SK-N-SH treated with all-trans-retinoic acid at 6 μM for 48 hours (cell line): ENCODE measurements around the gene IKZF5.
A peak's percentile ranks its signal among the peaks of the same experiment; 100 is the strongest.

ENCODE experiments used
- ATAC-seq: fragments of 200-7000 bp; cut with Tn5 transposase; 3 replicates; pipeline ENCODE4 v1.9.1; 2020; ENCODE audit warnings: mild to moderate bottlenecking, moderate library complexity
- ARNTL ChIP-seq: fragments of 450-650 bp; formaldehyde crosslinking; IDR thresholded peaks from 2 replicates; pipeline ENCODE4 v1.5.0; 2020; ENCODE audit warnings: low read depth, mild to moderate bottlenecking, moderate library complexity, borderline replicate concordance
- BACH2 ChIP-seq: fragments of 250-450 bp; sonication (Bioruptor Pico); IDR thresholded peaks from 2 replicates; pipeline ENCODE4 v1.9.0; 2021; ENCODE audit warnings: mild to moderate bottlenecking, borderline replicate concordance
- CSDC2 ChIP-seq: fragments of 250-450 bp; sonication (Bioruptor Pico); IDR thresholded peaks from 2 replicates; pipeline ENCODE4 v1.5.0; 2020; ENCODE audit warnings: mild to moderate bottlenecking, moderate library complexity
- ESRRG ChIP-seq: fragments of 250-450 bp; sonication (Bioruptor Pico); IDR thresholded peaks from 2 replicates; pipeline ENCODE4 v1.6.1; 2021; ENCODE audit warnings: mild to moderate bottlenecking
- GLIS3 ChIP-seq: fragments of 250-450 bp; sonication (Bioruptor Pico); IDR thresholded peaks from 2 replicates; pipeline ENCODE4 v1.5.0; 2020; ENCODE audit warnings: mild to moderate bottlenecking, moderate library complexity
- ISL1 ChIP-seq: fragments of 250-450 bp; sonication (Bioruptor Pico); IDR thresholded peaks from 2 replicates; pipeline ENCODE4 v2.1.2; 2022; ENCODE audit warnings: mild to moderate bottlenecking, moderate library complexity
- OSR1 ChIP-seq: fragments of 250-450 bp; sonication (Bioruptor Pico); IDR thresholded peaks from 2 replicates; pipeline ENCODE4 v1.8.0; 2022; ENCODE audit warnings: moderate library complexity, mild to moderate bottlenecking, inconsistent platforms
- PPARA ChIP-seq: fragments of 250-450 bp; sonication (Bioruptor Pico); IDR thresholded peaks from 2 replicates; pipeline ENCODE4 v1.5.0; 2020; ENCODE audit warnings: mild to moderate bottlenecking, borderline replicate concordance
- RARB ChIP-seq: fragments of 250-450 bp; sonication (Bioruptor Pico); IDR thresholded peaks from 2 replicates; pipeline ENCODE4 v1.8.0; 2021; ENCODE audit warnings: mild to moderate bottlenecking, moderate library complexity
- SNAI2 ChIP-seq: fragments of 250-450 bp; sonication (Bioruptor Pico); IDR thresholded peaks from 2 replicates; pipeline ENCODE4 v1.5.0; 2020; ENCODE audit warnings: mild to moderate bottlenecking, moderate library complexity
- TCF4 ChIP-seq: fragments of 250-450 bp; sonication (Bioruptor Pico); IDR thresholded peaks from 2 replicates; pipeline ENCODE4 v1.8.0; 2021; ENCODE audit warnings: mild to moderate bottlenecking, moderate library complexity, borderline replicate concordance
- TOX ChIP-seq: fragments of 250-450 bp; sonication (Bioruptor Pico); IDR thresholded peaks from 2 replicates; pipeline ENCODE4 v1.8.0; 2021; ENCODE audit warnings: mild to moderate bottlenecking, moderate library complexity, borderline replicate concordance
- ZFP3 ChIP-seq: fragments of 250-450 bp; sonication (Bioruptor Pico); IDR thresholded peaks from 2 replicates; pipeline ENCODE4 v1.5.0; 2020; ENCODE audit warnings: mild to moderate bottlenecking, moderate library complexity
- ZFP30 ChIP-seq: fragments of 450-650 bp; formaldehyde crosslinking; IDR thresholded peaks from 2 replicates; pipeline ENCODE4 v1.5.0; 2022; ENCODE audit warnings: mild to moderate bottlenecking, moderate library complexity
- ZNF565 ChIP-seq: fragments of 450-650 bp; formaldehyde crosslinking; conservative IDR thresholded peaks from 2 replicates; pipeline ENCODE4 v1.5.0; 2020; ENCODE audit warnings: low read depth, mild to moderate bottlenecking, moderate library complexity
- ZNF70 ChIP-seq: fragments of 450-650 bp; formaldehyde crosslinking; IDR thresholded peaks from 2 replicates; pipeline ENCODE4 v1.5.0; 2020; ENCODE audit warnings: mild to moderate bottlenecking, moderate library complexity
- TF ChIP-seq, protein P1 (sequence below): fragments of 250-450 bp; sonication (Bioruptor Pico); IDR thresholded peaks from 2 replicates; pipeline ENCODE4 v1.5.1; 2020; ENCODE audit warnings: low read depth, mild to moderate bottlenecking, moderate library complexity
- TF ChIP-seq, protein P2 (sequence below): fragments of 250-450 bp; sonication (Bioruptor Pico); IDR thresholded peaks from 2 replicates; pipeline ENCODE4 v1.8.0; 2021; ENCODE audit warnings: low read depth, mild to moderate bottlenecking, moderate library complexity, borderline replicate concordance
- TF ChIP-seq, protein P3 (sequence below): fragments of 250-450 bp; sonication (Bioruptor Pico); IDR thresholded peaks from 2 replicates; pipeline ENCODE4 v1.8.0; 2020; ENCODE audit warnings: mild to moderate bottlenecking, moderate library complexity, borderline replicate concordance
- TF ChIP-seq, protein P4 (sequence below): fragments of 250-450 bp; sonication (Bioruptor Pico); IDR thresholded peaks from 2 replicates; pipeline ENCODE4 v1.5.0; 2020; ENCODE audit warnings: mild to moderate bottlenecking, moderate library complexity

Gene IKZF5

DNA sequence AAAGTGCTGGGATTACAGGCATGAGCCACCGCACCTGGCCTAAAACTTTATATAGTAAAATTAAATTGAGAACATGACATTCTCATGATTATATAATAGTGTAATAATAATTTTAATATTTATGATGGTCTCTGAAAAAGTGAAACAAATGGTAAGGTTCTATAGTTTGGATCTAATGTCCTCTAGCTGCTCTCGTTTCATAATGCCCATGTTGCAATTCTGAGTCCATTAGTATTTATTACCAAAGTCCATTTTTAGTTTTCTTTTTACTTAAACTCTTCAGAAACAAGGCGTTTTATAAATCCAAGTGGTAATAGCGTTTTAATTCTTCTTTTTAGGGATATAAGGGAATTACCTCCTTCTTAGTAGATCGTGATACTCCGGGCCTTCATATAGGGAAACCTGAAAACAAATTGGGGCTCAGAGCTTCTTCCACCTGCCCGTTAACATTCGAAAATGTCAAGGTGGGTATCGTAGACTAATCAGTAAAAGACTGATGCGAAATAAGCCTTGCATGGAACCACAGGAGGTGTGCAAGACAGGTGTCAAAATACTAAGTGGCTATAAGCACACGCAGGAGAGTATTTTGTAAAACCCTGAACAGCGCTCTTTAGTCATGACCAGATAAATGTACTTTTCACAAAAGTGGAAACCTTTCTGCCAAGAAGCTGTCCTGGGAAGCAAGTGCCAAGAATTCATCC, 34.3 kb upstream of the IKZF5 start:
- TF ChIP-seq ESRRG (CRISPR knock-in tag) (no peak), GLIS3 (CRISPR knock-in tag) (no peak), TOX (CRISPR knock-in tag) (no peak), SNAI2 (CRISPR knock-in tag) (no peak), TCF4 (CRISPR knock-in tag) (no peak), ZNF70 (no peak), PPARA (no peak), OSR1 (CRISPR knock-in tag) (no peak), CSDC2 (CRISPR knock-in tag) (no peak)
- TF ChIP-seq, protein P1, sequence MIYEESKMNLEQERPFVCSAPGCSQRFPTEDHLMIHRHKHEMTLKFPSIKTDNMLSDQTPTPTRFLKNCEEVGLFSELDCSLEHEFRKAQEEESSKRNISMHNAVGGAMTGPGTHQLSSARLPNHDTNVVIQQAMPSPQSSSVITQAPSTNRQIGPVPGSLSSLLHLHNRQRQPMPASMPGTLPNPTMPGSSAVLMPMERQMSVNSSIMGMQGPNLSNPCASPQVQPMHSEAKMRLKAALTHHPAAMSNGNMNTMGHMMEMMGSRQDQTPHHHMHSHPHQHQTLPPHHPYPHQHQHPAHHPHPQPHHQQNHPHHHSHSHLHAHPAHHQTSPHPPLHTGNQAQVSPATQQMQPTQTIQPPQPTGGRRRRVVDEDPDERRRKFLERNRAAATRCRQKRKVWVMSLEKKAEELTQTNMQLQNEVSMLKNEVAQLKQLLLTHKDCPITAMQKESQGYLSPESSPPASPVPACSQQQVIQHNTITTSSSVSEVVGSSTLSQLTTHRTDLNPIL (CRISPR knock-in tag), result no peak
- TF ChIP-seq, protein P2, sequence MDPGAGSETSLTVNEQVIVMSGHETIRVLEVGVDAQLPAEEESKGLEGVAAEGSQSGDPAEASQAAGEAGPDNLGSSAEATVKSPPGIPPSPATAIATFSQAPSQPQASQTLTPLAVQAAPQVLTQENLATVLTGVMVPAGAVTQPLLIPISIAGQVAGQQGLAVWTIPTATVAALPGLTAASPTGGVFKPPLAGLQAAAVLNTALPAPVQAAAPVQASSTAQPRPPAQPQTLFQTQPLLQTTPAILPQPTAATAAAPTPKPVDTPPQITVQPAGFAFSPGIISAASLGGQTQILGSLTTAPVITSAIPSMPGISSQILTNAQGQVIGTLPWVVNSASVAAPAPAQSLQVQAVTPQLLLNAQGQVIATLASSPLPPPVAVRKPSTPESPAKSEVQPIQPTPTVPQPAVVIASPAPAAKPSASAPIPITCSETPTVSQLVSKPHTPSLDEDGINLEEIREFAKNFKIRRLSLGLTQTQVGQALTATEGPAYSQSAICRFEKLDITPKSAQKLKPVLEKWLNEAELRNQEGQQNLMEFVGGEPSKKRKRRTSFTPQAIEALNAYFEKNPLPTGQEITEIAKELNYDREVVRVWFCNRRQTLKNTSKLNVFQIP (CRISPR knock-in tag), result no peak
- ATAC-seq, result peak; percentile 35; the same call in 2 of the 3 replicates

DNA sequence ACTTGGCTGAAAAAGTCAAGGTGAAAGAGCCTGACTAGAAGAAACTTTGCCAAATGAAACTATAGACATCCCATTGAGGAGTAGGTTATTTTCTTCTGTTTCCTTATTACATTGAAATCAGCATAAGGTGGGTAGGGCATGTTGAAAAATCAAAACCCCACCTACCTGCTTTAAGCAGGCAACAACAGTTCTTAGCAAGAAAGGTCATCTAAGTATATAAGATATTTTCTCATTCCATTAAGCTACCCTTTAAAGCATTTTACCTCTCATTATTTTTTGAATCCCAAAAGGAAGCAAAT, 31.0 kb upstream of the IKZF5 start:
- TF ChIP-seq BACH2 (CRISPR knock-in tag) (no peak), TCF4 (CRISPR knock-in tag) (no peak), ARNTL (CRISPR knock-in tag) (no peak), RARB (no peak), ESRRG (CRISPR knock-in tag) (no peak), OSR1 (CRISPR knock-in tag) (no peak), CSDC2 (CRISPR knock-in tag) (no peak), GLIS3 (CRISPR knock-in tag) (no peak), SNAI2 (CRISPR knock-in tag) (no peak), ZNF70 (no peak), ZFP30 (CRISPR knock-in tag) (no peak), TOX (CRISPR knock-in tag) (no peak), ISL1 (CRISPR knock-in tag) (no peak), ZNF565 (CRISPR knock-in tag) (no peak), ZFP3 (CRISPR knock-in tag) (no peak)
- TF ChIP-seq, protein P3, sequence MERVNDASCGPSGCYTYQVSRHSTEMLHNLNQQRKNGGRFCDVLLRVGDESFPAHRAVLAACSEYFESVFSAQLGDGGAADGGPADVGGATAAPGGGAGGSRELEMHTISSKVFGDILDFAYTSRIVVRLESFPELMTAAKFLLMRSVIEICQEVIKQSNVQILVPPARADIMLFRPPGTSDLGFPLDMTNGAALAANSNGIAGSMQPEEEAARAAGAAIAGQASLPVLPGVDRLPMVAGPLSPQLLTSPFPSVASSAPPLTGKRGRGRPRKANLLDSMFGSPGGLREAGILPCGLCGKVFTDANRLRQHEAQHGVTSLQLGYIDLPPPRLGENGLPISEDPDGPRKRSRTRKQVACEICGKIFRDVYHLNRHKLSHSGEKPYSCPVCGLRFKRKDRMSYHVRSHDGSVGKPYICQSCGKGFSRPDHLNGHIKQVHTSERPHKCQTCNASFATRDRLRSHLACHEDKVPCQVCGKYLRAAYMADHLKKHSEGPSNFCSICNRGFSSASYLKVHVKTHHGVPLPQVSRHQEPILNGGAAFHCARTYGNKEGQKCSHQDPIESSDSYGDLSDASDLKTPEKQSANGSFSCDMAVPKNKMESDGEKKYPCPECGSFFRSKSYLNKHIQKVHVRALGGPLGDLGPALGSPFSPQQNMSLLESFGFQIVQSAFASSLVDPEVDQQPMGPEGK, result no peak
- TF ChIP-seq, protein P4, sequence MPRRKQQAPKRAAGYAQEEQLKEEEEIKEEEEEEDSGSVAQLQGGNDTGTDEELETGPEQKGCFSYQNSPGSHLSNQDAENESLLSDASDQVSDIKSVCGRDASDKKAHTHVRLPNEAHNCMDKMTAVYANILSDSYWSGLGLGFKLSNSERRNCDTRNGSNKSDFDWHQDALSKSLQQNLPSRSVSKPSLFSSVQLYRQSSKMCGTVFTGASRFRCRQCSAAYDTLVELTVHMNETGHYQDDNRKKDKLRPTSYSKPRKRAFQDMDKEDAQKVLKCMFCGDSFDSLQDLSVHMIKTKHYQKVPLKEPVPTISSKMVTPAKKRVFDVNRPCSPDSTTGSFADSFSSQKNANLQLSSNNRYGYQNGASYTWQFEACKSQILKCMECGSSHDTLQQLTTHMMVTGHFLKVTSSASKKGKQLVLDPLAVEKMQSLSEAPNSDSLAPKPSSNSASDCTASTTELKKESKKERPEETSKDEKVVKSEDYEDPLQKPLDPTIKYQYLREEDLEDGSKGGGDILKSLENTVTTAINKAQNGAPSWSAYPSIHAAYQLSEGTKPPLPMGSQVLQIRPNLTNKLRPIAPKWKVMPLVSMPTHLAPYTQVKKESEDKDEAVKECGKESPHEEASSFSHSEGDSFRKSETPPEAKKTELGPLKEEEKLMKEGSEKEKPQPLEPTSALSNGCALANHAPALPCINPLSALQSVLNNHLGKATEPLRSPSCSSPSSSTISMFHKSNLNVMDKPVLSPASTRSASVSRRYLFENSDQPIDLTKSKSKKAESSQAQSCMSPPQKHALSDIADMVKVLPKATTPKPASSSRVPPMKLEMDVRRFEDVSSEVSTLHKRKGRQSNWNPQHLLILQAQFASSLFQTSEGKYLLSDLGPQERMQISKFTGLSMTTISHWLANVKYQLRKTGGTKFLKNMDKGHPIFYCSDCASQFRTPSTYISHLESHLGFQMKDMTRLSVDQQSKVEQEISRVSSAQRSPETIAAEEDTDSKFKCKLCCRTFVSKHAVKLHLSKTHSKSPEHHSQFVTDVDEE (CRISPR knock-in tag), result no peak
- TF ChIP-seq, protein P1 (CRISPR knock-in tag), result no peak
- TF ChIP-seq, protein P2 (CRISPR knock-in tag), result no peak
- no peak for ATAC-seq
